KOPT-K1 (cell line): ENCODE results near the gene NEK9.
"Not testable (repeated sequence)": the region's sequence is repeated elsewhere in the genome, so short reads cannot be mapped to it uniquely, and the experiment has no call there.

Experiments used
- H3K27ac ChIP-seq: fragments of 200-600 bp; sonication (generic); 2 replicates; pipeline ENCODE4 v1.5.1; 2016; ENCODE audit warnings: antibody characterized with exemption, mild to moderate bottlenecking, low read depth, low read length; ENCODE audit not compliant: poor library complexity, severe bottlenecking
- H3K36me3 ChIP-seq: fragments of 200-600 bp; sonication (generic); 2 replicates; pipeline ENCODE4 v1.5.1; 2017; ENCODE audit warnings: antibody characterized with exemption, mild to moderate bottlenecking, low read length, moderate library complexity; ENCODE audit not compliant: insufficient read depth
- H3K9me3 ChIP-seq: fragments of 200-600 bp; sonication (generic); 2 replicates; pipeline ENCODE4 v1.5.1; 2017; ENCODE audit warnings: antibody characterized with exemption, low read length, mild to moderate bottlenecking; ENCODE audit not compliant: insufficient read depth, poor library complexity, severe bottlenecking

The NEK9 gene

DNA sequence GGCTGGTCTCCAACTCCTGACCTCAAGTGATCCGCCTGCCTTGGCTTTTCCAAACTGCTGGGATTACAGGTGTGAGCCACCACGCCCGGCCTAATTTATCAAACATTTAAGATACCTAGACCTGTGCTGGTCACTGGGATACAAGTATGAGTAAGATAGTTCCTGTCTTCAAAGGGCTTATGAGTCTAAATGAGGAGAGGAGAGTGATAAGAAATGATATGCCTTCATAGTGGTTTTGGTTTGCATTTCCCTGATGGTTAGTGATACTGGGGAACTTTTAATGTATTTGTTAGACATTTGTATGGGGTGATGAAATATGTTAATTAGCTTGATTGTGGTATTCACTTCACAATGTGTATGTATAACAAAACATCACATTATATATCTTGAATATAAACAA is 28.3 kb upstream of the NEK9 start:
- Histone ChIP-seq H3K36me3 (peaks cover 22% of the 10 kb centered on the region), H3K9me3 (no peaks in the 10 kb centered on the region), H3K27ac (no peak overlapping the region)

DNA sequence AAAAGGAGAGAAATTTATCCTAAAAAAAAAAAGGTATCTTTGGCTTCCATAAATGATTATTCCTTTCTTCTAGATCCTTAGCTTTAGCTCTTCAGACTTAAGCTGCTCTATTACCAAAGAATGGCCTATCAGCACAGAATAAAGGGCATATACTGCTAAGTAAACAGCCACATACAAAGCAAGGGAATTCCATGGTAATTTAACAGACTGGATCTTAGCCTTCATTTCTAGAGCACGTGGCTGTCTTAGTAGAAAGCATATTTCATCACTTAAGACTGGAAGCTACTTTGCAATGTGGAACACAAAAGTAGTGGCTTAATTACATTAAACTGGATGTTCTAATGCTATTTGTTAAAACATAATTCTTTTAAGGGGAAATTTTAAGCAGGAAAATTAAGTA is 26.4 kb upstream of the NEK9 start:
- Histone ChIP-seq H3K36me3 (peaks cover 36% of the 10 kb centered on the region), H3K27ac (no peak overlapping the region), H3K9me3 (no peaks in the 10 kb centered on the region)

DNA sequence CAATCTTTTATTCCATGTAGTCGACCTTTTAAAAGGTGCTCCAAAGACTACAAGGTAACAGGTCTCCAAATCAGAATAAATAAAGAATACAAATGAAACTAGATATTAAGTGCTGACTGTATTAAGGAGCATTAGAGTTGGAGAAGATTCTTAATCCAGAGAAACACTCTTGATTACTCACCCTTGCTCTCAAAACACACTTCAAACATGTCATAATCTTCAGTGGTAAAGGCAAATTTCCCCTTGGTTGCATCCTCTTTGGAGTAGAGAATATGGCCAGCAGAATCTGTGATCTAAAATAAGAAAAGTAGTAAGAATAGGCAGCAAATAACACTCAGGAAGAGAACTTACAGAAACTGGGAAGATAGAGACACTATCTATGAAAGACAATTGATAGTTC is 25.0 kb upstream of the NEK9 start:
- no peaks in the 10 kb centered on the region for H3K9me3 ChIP-seq
- no peak overlapping the region for H3K27ac ChIP-seq
- H3K36me3 ChIP-seq = peaks cover 47% of the 10 kb centered on the region

DNA sequence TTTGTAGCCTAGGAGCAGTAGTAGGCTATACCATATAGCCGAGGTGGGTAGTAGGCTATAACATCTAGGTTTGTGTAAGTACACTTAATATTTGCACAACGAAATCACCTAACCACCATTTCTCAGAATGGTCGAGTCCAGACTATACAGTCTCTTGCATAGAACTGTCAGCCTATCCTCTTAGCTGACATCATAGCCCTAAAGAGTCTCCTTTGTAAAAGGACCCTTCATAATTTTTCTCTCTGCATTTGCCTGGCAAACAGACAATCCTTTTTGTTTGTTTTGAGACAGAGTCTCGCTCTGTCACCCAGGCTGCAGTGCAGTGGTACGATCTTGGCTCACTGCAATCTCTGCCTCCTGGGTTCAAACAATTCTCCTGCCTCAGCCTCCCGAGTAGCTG is 23.8 kb upstream of the NEK9 start:
- H3K9me3 ChIP-seq, H3K27ac ChIP-seq: not testable (repeated sequence)
- H3K36me3 ChIP-seq = peaks cover 56% of the 10 kb centered on the region

DNA sequence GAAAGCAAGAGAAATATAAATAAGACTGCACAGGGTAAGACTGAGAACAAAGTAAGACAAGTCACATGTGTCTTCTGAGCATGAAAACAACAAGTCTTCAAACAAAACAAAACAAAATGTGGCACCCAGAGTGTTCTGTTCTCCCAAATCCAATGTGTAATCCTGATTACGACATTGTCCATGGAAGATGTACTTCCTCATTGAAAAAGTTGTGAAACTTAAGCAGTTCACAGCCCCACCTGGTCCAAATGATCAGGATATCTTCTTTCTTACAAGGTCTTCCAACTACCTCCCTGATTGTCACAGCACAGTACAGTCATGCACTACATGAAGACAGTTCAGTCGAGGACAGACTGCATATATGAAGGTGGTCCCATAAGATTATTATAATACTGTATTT is 23.3 kb upstream of the NEK9 start:
- H3K27ac ChIP-seq = no peak overlapping the region
- no peaks in the 10 kb centered on the region for H3K9me3 ChIP-seq
- peaks cover 61% of the 10 kb centered on the region for H3K36me3 ChIP-seq

DNA sequence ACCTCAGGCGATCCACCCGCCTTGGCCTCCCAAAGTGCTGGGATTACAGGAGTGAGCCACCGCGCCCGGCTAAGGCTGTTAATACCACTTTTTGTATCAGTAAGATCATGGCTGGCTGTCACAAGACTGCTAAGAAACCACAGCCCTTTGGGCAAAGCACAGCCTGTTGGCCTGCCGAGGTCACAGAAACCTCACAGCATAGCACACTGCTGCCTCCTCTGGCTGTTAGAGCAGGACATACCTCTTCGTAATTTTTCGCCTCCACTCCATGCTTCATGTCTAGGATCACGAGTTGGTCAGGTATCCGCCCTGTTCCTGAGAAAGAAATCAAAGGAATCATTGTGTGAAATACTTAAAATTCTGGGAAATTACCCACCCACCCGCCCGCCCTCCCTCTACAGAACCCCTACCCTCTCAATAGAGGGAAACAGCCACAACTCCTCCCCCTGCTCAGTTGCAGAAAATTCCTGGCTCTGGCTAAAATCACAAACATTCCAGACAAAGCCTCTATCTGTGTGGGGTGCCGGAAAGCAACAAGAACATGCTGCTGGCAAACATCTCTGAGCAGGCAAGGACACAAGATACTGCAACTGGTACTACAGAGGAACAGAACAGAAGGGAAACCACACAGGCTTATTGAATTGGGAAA is 20.7 kb upstream of the NEK9 start:
- H3K9me3 ChIP-seq = no peaks in the 10 kb centered on the region
- no peak overlapping the region for H3K27ac ChIP-seq
- peaks cover 83% of the 10 kb centered on the region for H3K36me3 ChIP-seq

DNA sequence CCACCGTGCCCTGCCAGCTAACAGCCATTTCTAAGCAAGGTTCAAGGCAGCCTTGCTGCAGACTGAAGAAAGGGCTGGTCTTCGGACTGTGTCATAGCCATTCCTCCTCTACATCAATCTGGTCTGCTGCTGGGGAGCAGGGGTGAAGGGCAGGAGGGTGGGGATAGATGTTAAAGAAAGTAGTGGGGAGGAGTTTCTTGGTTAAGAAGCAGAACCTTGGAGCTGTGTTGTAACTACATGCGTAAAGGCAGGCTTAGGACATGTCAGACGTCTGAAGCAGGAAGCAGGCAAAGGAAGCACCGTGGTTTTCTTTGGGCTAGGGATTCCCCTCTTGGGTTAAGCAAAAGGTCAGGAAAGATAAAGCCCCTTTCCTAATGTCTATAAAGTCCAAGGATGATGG is 18.1 kb upstream of the NEK9 start:
- Histone ChIP-seq H3K27ac (no peak overlapping the region), H3K36me3 (peaks cover 72% of the 10 kb centered on the region), H3K9me3 (no peaks in the 10 kb centered on the region)

DNA sequence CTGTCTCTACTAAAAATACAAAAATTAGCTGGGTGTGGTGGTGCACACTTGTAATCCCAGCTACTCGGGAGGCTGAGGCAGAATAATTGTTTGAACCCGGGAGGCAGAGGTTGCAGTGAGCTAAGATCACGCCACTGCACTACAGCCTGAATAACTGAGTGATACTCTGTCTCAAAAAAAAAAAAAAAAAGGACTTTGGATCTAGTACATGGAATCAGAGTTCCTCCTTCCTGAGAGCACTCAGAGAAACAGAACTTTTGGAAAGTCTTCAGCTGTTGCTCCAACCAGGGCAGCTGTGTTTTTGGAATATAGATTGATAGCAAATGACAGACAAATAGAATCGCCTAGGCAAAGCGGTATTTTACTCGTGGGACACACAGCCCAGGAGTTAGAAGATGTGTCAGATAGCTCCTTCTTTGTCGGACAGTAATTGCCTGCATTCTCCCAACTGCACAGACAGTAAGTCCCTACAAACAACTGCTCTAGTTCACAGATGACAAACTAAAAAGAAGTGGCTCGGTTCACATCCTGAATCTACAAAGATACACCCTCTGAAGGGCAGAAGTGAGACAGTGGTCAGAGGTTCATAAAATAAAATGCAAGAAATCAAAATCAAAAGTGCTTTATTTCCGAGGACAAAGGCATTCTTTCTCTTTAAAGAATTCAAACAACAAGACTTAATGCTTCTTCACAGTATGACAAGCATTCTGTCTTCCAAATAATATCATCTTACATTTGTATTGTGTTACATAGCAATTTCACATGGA is 17.1 kb upstream of the NEK9 start:
- H3K36me3 ChIP-seq = peaks cover 72% of the 10 kb centered on the region
- H3K27ac ChIP-seq = no peak overlapping the region
- no peaks in the 10 kb centered on the region for H3K9me3 ChIP-seq

DNA sequence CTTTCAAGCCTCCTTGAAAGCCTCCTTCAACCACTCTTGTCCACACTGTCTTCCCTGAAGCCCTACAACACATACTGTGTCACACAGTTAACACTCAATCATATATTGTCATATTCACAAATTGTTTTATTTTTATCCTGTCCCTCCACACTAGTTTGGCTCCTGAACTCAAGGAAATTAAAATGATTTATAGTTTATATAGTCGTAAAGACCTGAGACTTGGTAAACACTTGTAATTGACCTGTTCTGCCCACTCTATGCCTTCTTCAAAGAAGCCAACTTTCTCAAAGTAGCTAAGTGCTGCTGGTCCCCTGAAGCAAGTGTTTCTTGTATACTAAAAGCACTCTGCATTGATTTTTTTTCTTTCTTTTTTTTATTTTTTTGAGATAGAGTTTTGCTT is 15.6 kb upstream of the NEK9 start:
- Histone ChIP-seq H3K9me3 (no peaks in the 10 kb centered on the region), H3K36me3 (peaks cover 66% of the 10 kb centered on the region), H3K27ac (no peak overlapping the region)

DNA sequence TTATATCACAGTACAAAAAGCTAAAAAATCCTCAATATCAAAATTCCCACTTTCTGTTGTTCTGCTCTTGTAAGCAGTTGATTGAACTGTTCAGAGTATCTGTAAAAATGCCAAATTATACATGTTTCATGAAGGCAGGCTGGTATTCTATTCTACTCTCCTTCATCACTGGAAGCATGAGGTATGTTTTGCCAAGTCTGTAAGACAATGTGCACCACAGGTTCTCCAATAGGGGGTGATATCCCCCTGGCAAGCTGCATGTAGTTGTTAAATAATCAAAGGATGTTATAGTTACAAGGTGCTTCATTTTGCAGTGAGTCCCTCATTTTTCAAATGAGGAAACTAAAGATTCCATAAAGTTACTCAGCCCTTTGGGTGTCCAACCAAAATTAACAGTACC is 15.1 kb upstream of the NEK9 start:
- Histone ChIP-seq H3K9me3 (no peaks in the 10 kb centered on the region), H3K36me3 (peaks cover 64% of the 10 kb centered on the region), H3K27ac (no peak overlapping the region)

DNA sequence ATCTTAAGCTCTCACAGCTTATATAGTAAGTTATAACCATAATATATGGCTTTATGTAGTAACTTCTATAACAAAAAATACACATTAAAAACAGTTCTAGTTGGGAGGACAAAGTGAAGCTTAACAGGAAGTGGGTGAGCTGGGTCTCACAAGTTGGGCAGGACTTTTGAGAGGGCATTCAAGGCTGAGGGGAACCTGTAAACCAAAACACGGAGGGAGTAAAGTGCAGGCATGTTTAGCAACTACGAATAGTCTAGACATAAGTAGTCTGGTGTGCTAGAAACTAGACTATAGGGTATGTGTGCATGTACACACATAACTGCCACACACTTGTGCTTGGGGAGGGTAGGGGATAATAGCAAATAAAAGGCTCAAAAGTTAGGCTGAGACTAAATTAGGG is 14.2 kb upstream of the NEK9 start:
- H3K9me3 ChIP-seq = no peaks in the 10 kb centered on the region
- peaks cover 65% of the 10 kb centered on the region for H3K36me3 ChIP-seq
- H3K27ac ChIP-seq = no peak overlapping the region

DNA sequence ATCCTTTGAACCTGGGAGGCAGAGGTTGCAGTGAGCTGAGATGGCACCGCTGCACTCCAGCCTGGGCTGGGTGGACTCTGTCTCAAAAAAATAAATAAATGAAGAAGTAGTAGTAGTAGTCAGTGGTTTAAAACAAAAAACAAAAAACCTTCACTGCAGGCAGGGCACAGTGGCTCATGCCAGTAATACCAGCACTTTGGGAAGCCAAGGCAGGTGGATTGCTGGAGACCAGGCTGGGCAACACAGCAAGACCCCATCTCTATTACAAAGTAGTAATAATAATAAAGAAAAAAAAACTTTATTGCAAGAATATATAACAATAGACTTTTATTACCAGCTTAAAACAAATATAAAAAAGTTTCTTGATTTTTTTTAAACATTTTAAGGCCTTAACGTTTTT is 13.8 kb upstream of the NEK9 start:
- peaks cover 66% of the 10 kb centered on the region for H3K36me3 ChIP-seq
- H3K27ac ChIP-seq = no peak overlapping the region
- H3K9me3 ChIP-seq = no peaks in the 10 kb centered on the region

DNA sequence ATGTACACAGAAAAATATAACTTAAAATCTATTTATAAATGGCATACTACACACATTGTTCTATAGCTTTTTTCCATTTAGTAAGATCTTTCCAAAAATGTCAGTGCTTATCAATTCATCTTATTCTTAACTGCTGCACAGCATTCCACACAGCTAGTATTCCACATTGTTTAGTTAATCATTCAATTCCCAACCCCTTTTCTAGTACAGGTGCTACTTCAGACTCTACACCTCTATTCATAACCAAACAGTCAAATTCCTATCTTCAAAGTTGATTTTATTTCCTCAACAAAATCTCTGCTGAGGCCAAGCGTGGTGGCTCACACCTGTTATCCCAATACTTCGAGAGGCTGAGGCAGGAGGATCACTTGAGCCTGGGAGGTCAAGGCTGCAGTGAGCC is 12.3 kb upstream of the NEK9 start:
- Histone ChIP-seq H3K27ac (no peak overlapping the region), H3K36me3 (peaks cover 66% of the 10 kb centered on the region), H3K9me3 (no peaks in the 10 kb centered on the region)

DNA sequence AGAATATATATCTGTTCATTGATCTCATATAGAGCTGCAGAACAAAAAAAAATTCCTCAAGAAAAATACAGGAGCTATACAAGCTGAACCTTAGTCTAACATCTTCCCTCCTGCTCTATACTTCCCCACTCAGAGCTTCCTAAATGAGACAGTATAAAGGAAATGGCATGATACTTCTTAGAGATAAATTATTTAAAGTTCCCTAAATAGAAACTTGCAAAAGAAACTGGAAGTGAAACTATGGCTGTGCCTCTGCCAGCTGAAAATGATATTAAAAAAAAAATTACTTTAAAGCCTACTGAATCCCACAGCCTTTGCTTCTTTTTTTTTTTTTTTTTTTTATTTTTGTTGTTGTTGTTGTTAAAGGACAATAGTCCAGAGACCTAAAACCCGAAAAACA is 11.6 kb upstream of the NEK9 start:
- Histone ChIP-seq H3K27ac (no peak overlapping the region), H3K36me3 (peaks cover 66% of the 10 kb centered on the region), H3K9me3 (no peaks in the 10 kb centered on the region)

DNA sequence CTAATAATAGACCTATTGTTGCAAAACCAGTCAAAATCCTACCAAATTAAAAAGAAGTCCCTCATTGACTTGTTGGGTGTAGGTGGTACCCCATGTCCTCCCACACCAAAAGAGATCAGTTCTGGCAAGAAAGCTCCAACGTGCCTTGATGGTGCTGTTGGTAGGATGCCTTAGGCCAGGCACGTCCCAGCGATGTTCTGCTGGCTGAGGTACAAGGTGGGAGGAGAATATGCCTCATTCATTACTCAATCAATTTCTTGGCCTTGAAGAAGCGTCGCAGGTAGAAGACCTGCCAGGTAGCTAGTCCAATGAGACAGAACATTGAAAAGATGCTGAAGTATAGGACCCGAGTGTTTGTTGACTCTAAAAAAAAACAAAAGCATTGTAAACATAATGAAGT is 7.8 kb upstream of the NEK9 start:
- H3K9me3 ChIP-seq = no peaks in the 10 kb centered on the region
- H3K27ac ChIP-seq = no peak overlapping the region
- H3K36me3 ChIP-seq = peaks cover 74% of the 10 kb centered on the region

DNA sequence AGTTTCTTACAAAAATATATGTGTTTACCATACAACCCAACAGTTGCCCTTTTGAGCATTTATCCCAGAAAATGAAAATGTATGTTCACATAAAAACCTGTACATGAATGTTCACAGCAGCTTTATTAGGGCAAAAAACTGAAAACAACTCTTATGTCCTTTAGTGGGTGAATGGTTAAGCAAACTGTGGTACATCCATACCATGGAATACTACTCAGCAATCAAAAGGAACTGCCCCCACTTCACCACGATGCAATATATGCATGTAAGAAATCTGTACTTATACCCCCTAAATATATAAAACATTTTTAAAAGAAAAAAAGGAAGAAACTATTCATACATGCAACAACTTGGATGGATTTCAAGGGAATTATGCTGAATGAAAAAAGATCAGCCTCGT is 6.7 kb upstream of the NEK9 start:
- H3K36me3 ChIP-seq = peaks cover 70% of the 10 kb centered on the region
- no peak overlapping the region for H3K27ac ChIP-seq
- no peaks in the 10 kb centered on the region for H3K9me3 ChIP-seq
